Pancreas (tissue), 10 donors: ENCODE data around the gene DCDC2C. TPM values are rescaled to one million over a fixed set of nuclear protein-coding genes. Genes with fewer than 3 reads are reported as not detected.
A peak's percentile ranks its signal among the peaks of the same experiment; 100 is the strongest.

Source experiments
- ATAC-seq, 4 donors: fragments of 200-7000 bp; cut with Tn5 transposase; one replicate each; pipeline versions ENCODE4 v1.8.0 to v1.9.1; 2020; ENCODE audit warnings: mild to moderate bottlenecking in 4 of 4, moderate library complexity in 4 of 4
- DNase-seq, 6 donors: peaks; one replicate each; pipeline ENCODE4 v3.0.0-alpha.2; 2020
- FAIRE-seq: peaks from 2 replicates; lab custom pipeline; 2012; peaks lifted over from hg19 to GRCh38; lab: Jason Lieb, UNC
- H3K27ac ChIP-seq, 4 donors: fragments of 200-600 bp; sonication (generic); 1 replicate in 3 of 4; 2 replicates in 1 of 4; pipeline versions ENCODE4 v1.5.0 to v1.8.0; 2020
- H3K27me3 ChIP-seq, 4 donors: fragments of 200-600 bp; one replicate each; pipeline ENCODE4 v1.8.0; 2021
- H3K36me3 ChIP-seq, 3 donors: fragments of 200-600 bp; sonication (generic) in 1 of 3; one replicate each; pipeline versions ENCODE4 v1.5.0 to v1.8.0; 2020 to 2021
- H3K4me1 ChIP-seq, 3 donors: fragments of 200-600 bp; one replicate each; pipeline ENCODE4 v1.8.0; 2021
- H3K4me3 ChIP-seq, 4 donors: fragments of 200-600 bp; sonication (generic) in 2 of 4; one replicate each; pipeline versions ENCODE4 v1.5.0 to v1.8.0; 2020 to 2021
- H3K9me3 ChIP-seq, 4 donors: fragments of 200-600 bp; one replicate each; pipeline ENCODE4 v1.8.0; 2021
- WGBS, 2 donors: extraction: QIAGEN DNeasy Blood & Tissue Kit; methylation state at CpG; one replicate each; pipeline ENCODE4 v1.1.7; 2013; 5-methylcytosine and 5-hydroxymethylcytosine counted together
- intact Hi-C, 3 donors: fragments of 100-400 bp; cut with DNase I; formaldehyde crosslinking; loops; one replicate each; pipeline versions ENCODE4 v1.11.1 to v1.14.2; 2022
- polyA plus RNA-seq, 2 donors: library from polyadenylated mRNA; stranded (reverse); fragments of 200-250 nt; gene quantifications; one replicate each; pipeline ENCODE4 v1.2.3, GENCODE V29; 2013
- total RNA-seq, 6 donors: library from RNA; stranded (reverse); fragmentation: NEBNext Ultra II Directional in 4 of 6; extraction: Animal tissue kit (Norgen Biotek cat#: 25700) in 4 of 6; gene quantifications; one replicate each; pipeline versions ENCODE4 v1.2.1 to v1.2.4, GENCODE V29; 2021 to 2023
- TF ChIP-seq, protein P1 (sequence below), 4 donors: fragments of 200-600 bp; sonication (generic) in 3 of 4; IDR thresholded peaks; one replicate each; pipeline versions ENCODE4 v1.5.0 to v1.8.0; 2021; ENCODE audit warnings: antibody characterized with exemption in 4 of 4
- donor health status: healthy with polysubstance abuse.
- donor health status: DM: no; HTN: no; CAD: no; lungs with moderate emphysema.
- donor health status: DM: no; HTN: no; CAD: no.
- donor health status: control.
- donor health status: control.
- donor health status: Bipolar disorder and iron deficiency.
- donor health status: DM: yes; HTN: yes; CAD: no.
- donor health status: DM: no; HTN: no; CAD: no.
- donor health status: DM: no; HTN: no; CAD: no.
- donor health status: DM: yes; HTN: yes; CAD: no.

DCDC2C gene
- total and polyA plus RNA-seq, 8 donors, result not detected

DNA sequence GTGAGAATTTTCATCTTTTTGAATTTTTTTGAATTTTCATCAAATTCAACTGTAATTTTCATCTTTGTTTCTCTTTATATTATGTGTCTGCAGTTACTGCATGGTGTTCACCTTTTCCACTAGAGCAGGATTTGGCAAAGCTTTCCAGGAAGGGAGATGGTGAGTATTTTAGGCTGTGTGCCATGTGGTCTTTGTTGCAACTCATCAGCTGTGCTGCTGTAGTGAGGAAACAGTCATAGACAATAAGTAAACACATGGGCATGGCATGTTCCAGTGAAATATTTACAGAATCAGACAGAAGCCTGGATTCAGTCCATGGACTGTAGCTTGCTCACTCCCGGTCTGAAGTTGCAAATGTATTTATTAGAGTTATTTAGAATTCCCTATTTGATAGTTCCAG, 120.4 kb downstream of the DCDC2C start:
- FAIRE-seq, result no peak
- Histone ChIP-seq H3K36me3 (no peaks in the 10 kb centered on the region), H3K4me3 (no peak overlapping the region), H3K9me3 (no peaks in the 10 kb centered on the region), H3K27me3 (no peaks in the 10 kb centered on the region), H3K4me1 (no peaks in the 10 kb centered on the region), H3K27ac (no peak overlapping the region)
- intact Hi-C loops, result no loop called here
- TF ChIP-seq, protein P1, sequence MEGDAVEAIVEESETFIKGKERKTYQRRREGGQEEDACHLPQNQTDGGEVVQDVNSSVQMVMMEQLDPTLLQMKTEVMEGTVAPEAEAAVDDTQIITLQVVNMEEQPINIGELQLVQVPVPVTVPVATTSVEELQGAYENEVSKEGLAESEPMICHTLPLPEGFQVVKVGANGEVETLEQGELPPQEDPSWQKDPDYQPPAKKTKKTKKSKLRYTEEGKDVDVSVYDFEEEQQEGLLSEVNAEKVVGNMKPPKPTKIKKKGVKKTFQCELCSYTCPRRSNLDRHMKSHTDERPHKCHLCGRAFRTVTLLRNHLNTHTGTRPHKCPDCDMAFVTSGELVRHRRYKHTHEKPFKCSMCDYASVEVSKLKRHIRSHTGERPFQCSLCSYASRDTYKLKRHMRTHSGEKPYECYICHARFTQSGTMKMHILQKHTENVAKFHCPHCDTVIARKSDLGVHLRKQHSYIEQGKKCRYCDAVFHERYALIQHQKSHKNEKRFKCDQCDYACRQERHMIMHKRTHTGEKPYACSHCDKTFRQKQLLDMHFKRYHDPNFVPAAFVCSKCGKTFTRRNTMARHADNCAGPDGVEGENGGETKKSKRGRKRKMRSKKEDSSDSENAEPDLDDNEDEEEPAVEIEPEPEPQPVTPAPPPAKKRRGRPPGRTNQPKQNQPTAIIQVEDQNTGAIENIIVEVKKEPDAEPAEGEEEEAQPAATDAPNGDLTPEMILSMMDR (IDR thresholded peaks at IDR 0.05), result no peak
- WGBS, 2 donors, result 14 to 20% methylated on average over 1 of the region's 1 CpG
- peak in 2 of 4 donors; percentile 45 to 54 for ATAC-seq
- DNase-seq, result no peak

DNA sequence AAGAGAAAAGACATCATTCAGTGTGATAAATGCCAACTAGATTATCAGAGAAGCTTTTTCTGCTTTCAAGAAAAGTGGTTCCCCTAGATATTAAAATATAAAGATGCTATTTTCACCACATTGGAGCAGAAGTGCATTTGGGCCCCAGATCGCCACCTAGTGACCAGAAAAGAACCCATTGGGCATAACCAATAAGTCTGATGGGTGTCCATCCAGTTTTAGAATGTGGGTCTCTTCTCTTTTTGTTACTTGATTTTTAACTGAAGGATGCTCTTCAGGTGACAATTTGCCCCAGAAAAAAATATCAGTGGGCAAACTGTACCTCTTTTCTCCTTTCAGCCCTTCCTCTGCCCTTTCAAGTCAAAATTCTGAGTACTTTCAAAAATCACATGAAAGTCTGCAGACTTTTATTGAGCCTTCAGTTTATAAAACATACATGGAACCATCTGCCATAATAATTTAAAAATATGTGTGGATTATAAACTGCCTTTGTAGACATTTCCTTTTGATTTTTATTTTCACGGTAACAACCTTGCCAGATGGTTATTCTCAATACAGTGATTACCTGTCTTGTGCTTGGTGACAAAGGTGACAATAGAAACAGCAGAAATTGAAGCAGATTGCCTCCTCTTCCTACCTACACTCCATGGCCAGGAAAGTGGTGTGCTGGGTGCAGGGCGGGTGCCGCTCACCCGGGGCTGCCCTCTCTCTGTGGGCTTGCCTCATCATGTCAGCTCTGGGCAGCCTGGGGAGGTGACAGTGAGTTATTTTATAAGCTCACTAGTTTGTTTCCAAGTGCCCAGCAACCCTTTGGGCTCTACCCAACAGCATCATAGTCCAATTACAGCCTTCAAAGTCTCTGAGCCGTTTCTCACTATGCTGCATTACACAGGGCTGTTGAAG, 124.5 kb downstream of the DCDC2C start:
- 43 to 51% methylated on average over 6 of the region's 6 CpGs for WGBS, 2 donors
- no peak for FAIRE-seq
- no peak overlapping the region for H3K27ac ChIP-seq
- peak in 1 of 6 donors; percentile 20 for DNase-seq
- no peaks in the 10 kb centered on the region for H3K9me3 ChIP-seq
- ATAC-seq, result no peak
- no peaks in the 10 kb centered on the region for H3K36me3 ChIP-seq
- TF ChIP-seq, protein P1 (IDR thresholded peaks at IDR 0.05), result peak in 2 of 4 donors; percentile 43 to 51
- H3K4me3 ChIP-seq, result no peak overlapping the region
- H3K27me3 ChIP-seq, result no peaks in the 10 kb centered on the region
- intact Hi-C loops, result no loop called here
- H3K4me1 ChIP-seq, result no peaks in the 10 kb centered on the region

DNA sequence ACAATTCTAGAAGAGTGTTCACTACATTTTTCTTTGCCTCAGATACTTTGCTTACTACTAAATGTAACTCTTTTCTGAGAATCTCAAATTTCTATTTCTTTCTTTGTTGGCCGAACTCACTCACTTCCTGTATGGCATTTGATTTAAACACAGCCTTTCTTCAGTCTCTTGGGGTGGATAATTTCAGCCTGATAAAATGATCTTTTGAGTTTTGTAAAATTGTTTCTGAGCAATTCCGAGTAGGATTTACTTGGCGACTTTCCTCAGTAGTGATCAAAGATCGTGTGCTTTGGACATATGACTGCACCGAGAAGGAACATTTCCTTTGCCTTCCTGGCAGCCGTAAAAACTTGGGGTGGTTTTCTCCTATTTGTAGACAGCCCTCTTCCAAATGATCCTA, 127.4 kb downstream of the DCDC2C start:
- Histone ChIP-seq H3K27me3 (no peaks in the 10 kb centered on the region), H3K36me3 (no peaks in the 10 kb centered on the region), H3K27ac (no peak overlapping the region), H3K4me1 (no peaks in the 10 kb centered on the region), H3K4me3 (no peak overlapping the region), H3K9me3 (no peaks in the 10 kb centered on the region)
- DNase-seq, result no peak
- TF ChIP-seq, protein P1 (IDR thresholded peaks at IDR 0.05), result no peak
- intact Hi-C loops, result loop anchor here in 1 of 3 donors (5.0 kb wide), 1 partner anchor 98 kb away; no protein-coding TSS in a partner anchor
- 53 to 73% methylated on average over 6 of the region's 6 CpGs for WGBS, 2 donors
- no peak for FAIRE-seq
- ATAC-seq, result no peak

DNA sequence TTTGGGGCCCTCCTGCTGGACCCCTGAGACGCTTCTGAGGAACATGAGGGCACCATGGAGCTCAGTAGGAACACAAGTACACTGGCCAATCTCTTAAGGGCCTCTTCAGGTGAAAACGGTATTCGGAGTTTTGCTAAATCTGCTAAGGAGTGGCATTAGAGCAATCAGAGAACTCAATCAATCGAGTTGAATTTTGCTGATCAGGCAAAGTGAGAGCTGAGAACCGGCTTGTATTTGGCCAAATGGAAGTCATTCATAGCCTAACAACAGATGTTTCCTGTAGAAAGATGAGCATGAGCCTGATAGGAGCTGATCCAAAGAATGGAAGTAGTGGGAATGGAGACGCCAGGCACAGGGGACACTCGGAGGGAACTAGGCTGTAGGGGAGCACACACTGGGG, 133.7 kb downstream of the DCDC2C start:
- H3K27me3 ChIP-seq, result no peaks in the 10 kb centered on the region
- no peak overlapping the region for H3K4me3 ChIP-seq
- 69 to 87% methylated on average over 7 of the region's 7 CpGs for WGBS, 2 donors
- H3K4me1 ChIP-seq, result no peaks in the 10 kb centered on the region
- no peaks in the 10 kb centered on the region for H3K36me3 ChIP-seq
- ATAC-seq, result no peak
- TF ChIP-seq, protein P1 (IDR thresholded peaks at IDR 0.05), result no peak
- no peak overlapping the region for H3K27ac ChIP-seq
- no peaks in the 10 kb centered on the region for H3K9me3 ChIP-seq
- no peak for DNase-seq
- no peak for FAIRE-seq
- intact Hi-C loops, result no loop called here

DNA sequence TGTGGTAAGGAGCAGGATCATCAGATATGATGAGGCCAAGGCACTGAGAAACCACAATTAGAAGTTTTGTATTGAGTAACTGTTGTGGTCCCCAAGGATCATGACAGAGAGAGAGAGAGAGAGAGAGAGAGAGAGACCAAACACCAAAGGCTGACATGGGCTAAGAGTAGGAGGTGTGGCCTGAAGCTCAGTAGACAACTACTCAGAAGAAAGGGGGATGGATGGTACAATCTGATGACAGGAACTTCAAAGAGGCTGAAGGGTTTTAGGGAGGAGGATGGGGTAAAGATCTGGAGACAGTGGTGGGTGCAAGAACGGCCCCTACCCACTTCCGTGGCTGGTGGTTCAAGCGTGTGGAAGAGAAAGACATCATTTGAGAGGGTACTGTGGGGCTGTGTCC, 135.0 kb downstream of the DCDC2C start:
- no peak overlapping the region for H3K27ac ChIP-seq
- WGBS, 2 donors, result 79 to 86% methylated on average over 3 of the region's 3 CpGs
- FAIRE-seq (no peak), ATAC-seq (no peak), DNase-seq (no peak)
- TF ChIP-seq, protein P1 (IDR thresholded peaks at IDR 0.05), result no peak
- intact Hi-C loops, result no loop called here
- no peak overlapping the region for H3K4me3 ChIP-seq
- no peaks in the 10 kb centered on the region for H3K9me3 ChIP-seq
- no peaks in the 10 kb centered on the region for H3K27me3 ChIP-seq
- H3K36me3 ChIP-seq, result no peaks in the 10 kb centered on the region
- H3K4me1 ChIP-seq, result no peaks in the 10 kb centered on the region
